ENCODE measurements around the gene PIGQ.

The PIGQ gene

DNA sequence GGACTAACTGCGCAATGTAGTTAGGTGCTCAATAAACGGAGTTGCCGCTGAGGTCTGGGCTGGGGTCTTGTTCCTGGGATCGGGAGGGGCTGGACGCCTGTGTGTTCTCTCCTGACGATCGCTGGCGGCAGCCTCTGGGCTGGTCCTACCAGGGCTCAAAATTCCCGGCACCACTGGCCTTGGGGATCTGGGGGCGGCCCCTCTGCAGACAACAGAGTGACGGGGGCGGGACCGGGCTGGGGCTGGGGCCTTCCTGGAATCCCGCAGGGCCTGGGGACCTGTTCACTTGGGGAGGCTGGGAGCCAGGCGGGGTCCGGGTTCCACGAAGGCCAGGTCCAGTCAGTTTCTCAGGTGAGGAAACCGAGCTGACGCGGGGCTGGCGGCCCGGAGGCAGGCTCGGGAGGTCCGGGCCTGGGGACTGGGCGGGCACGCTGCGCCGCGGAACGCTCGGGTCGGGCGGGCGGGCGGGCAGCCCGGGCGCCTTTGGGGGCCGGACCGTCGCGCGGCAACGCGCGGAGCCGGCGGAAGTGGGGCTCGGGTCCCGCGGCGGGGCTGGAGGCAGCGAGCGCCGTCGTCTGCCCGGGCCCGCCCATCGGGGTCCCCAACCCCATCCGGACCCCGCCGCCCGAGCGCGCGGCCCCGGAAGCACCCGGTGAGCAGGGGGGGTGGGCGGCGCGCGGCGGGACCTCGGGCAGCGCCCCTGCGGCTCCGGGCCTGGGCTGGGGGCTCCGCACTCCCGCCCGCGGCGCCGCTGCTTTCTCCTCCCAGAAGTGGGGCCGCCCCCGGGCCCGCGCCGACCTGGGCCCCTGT lies at the start of gene PIGQ:
TSS of gene PIGQ (plus strand) at position 524 of the 810 bp plus-strand sequence. CDS start 4,107 bp downstream, outside the sequence.
- Mint-ChIP-seq H3K36me3 (ENCODE audit: low read depth) (no peaks in the 10 kb centered on the region), H3K4me1 (ENCODE audit: low read depth) (peaks cover 26% of the 10 kb centered on the region), H3K27ac (peak within 1 kb of the TSS; percentile 80), H3K27me3 (ENCODE audit: low read depth) (no peaks in the 10 kb centered on the region), H3K9me3 (no peaks in the 10 kb centered on the region), H3K4me3 (peak within 1 kb of the TSS; percentile 87)
- DNase-seq (ENCODE audit: low spot score) = peak; percentile 65

- Mint-ChIP-seq H3K4me3 (no peak overlapping the region), H3K4me1 (ENCODE audit: low read depth) (peaks cover 6% of the 10 kb centered on the region)
These were observed 48.9 kb upstream of the PIGQ start for GRCh38 chr16:520847-521246.

GRCh38 chr16:521381-522210 lies 48.2 kb upstream of the PIGQ start:
- Mint-ChIP-seq H3K4me1 (ENCODE audit: low read depth) (peaks cover 11% of the 10 kb centered on the region), H3K9me3 (no peaks in the 10 kb centered on the region), H3K4me3 (no peak overlapping the region), H3K36me3 (ENCODE audit: low read depth) (peaks cover 3% of the 10 kb centered on the region), H3K27ac (no peak overlapping the region), H3K27me3 (ENCODE audit: low read depth) (no peaks in the 10 kb centered on the region)
- no peak for DNase-seq (ENCODE audit: low spot score)

More at GRCh38 chr16:520847-521246, 48.9 kb upstream of the PIGQ start:
- DNase-seq (ENCODE audit: low spot score) = no peak
- Mint-ChIP-seq H3K36me3 (ENCODE audit: low read depth) (peaks cover 3% of the 10 kb centered on the region), H3K27ac (no peak overlapping the region), H3K9me3 (no peaks in the 10 kb centered on the region), H3K27me3 (ENCODE audit: low read depth) (no peaks in the 10 kb centered on the region)

DNA sequence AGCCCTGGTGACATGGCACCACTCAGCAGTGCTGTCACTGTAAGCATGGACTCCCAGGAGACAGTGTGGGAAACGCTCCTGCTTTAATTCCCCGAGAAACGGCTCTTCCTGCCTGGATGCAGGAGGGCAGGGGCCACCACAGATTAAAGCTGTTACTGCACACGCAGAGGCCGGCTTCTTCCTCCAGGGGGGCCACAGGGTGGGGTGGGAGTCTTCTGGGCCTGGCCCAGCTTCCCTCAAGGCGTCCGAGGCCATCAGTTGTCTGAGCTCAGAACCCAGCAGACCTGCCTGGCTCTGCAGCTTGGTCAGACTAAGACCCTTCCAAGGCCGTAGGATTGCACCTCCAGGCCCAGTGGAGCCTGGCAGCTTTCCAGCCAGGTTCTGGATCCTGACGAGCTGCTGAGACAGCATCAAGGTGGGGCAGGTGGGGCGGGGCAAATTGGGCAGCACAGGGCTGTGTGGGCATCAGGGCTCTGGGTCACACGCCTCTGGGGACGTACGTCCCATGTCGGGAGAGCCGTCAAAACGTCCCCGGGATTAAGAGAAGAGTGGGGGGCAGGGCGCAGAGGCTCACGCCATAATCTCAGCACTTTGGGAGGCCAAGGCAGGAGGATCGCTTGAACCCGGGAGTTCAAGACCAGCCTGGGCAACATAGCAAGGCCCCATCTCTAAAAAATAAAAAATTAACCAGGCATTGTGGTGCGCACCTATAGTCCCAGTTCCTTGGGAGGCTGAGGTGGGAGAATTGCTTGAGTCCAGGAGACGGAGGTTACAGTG lies 47.3 kb upstream of the PIGQ start:
- H3K4me1 Mint-ChIP-seq (ENCODE audit: low read depth) = peaks cover 12% of the 10 kb centered on the region
- no peak for DNase-seq (ENCODE audit: low spot score)
- no peaks in the 10 kb centered on the region for H3K9me3 Mint-ChIP-seq
- no peaks in the 10 kb centered on the region for H3K27me3 Mint-ChIP-seq (ENCODE audit: low read depth)
- no peak overlapping the region for H3K27ac Mint-ChIP-seq
- H3K4me3 Mint-ChIP-seq = no peak overlapping the region
- peaks cover 3% of the 10 kb centered on the region for H3K36me3 Mint-ChIP-seq (ENCODE audit: low read depth)

GRCh38 chr16:523097-523741 lies 46.5 kb upstream of the PIGQ start:
- Mint-ChIP-seq H3K27me3 (ENCODE audit: low read depth) (no peaks in the 10 kb centered on the region), H3K4me3 (no peak overlapping the region), H3K9me3 (no peaks in the 10 kb centered on the region), H3K36me3 (ENCODE audit: low read depth) (peaks cover 3% of the 10 kb centered on the region), H3K4me1 (ENCODE audit: low read depth) (peaks cover 12% of the 10 kb centered on the region), H3K27ac (peak overlapping the region; percentile 31)
- no peak for DNase-seq (ENCODE audit: low spot score)

DNA sequence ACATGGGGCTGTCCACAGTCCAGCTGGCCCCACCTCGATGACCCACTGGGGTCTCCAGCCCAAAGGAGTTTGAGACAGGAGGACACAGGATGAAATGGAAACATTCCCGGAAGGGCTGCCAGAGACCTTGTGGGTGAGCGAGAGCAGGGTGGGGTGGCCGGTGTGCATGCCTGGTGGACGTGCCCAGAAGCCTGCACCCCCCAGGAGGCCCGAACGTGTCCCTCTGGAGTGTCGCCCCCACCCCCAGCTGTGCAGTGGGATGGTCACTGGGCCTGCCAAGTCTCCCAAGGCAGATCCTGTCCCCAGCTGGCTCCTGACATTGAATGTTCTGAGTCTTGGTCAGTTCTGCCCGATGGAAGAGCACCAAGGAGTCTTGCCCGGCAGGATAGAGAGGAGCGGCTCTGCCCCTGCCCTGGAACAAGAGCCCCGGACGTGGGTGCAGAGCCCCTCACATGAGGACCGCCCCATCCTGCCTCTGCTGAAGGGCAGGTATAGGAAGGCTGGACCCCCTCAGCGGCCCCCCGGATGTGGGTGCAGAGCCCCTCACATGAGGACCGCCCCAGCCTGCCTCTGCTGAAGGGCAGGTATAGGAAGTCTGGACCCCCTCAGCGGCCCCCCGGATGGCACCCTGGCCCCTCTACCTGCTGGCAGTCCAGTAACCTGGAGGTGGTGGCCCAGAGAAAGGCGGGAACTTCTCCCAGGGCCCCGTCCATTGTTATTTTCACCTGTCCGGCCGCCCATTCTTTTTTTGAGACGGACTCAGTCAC lies 45.3 kb upstream of the PIGQ start:
- H3K4me3 Mint-ChIP-seq = no peak overlapping the region
- H3K36me3 Mint-ChIP-seq (ENCODE audit: low read depth) = peaks cover 3% of the 10 kb centered on the region
- DNase-seq (ENCODE audit: low spot score) = no peak
- peaks cover 16% of the 10 kb centered on the region for H3K4me1 Mint-ChIP-seq (ENCODE audit: low read depth)
- H3K27ac Mint-ChIP-seq = peak overlapping the region; percentile 45
- H3K27me3 Mint-ChIP-seq (ENCODE audit: low read depth) = no peaks in the 10 kb centered on the region
- H3K9me3 Mint-ChIP-seq = no peaks in the 10 kb centered on the region

DNA sequence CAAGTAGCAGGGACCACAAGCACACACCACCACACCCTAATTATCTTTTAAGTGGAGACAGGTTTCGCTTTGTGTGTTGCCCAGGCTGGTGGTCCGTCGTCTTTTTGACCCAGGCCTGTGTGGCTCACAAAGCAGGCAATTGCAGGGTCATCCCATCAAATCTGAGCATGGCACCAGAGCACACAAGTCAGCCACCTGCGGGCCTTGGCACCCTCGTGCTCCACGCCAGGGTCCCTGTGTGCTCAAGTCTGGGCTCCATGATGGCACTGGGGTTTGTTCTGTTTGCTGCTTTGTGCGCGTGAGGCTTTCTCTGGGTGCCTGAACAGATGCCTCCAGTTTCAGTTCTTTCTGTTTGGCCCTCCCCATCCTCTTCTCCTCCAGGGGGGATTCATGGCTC lies 44.6 kb upstream of the PIGQ start:
- peak overlapping the region; percentile 90 for H3K4me3 Mint-ChIP-seq
- no peaks in the 10 kb centered on the region for H3K9me3 Mint-ChIP-seq
- H3K4me1 Mint-ChIP-seq (ENCODE audit: low read depth) = peaks cover 19% of the 10 kb centered on the region
- peaks cover 6% of the 10 kb centered on the region for H3K36me3 Mint-ChIP-seq (ENCODE audit: low read depth)
- no peak for DNase-seq (ENCODE audit: low spot score)
- no peaks in the 10 kb centered on the region for H3K27me3 Mint-ChIP-seq (ENCODE audit: low read depth)
- peak overlapping the region; percentile 91 for H3K27ac Mint-ChIP-seq

DNA sequence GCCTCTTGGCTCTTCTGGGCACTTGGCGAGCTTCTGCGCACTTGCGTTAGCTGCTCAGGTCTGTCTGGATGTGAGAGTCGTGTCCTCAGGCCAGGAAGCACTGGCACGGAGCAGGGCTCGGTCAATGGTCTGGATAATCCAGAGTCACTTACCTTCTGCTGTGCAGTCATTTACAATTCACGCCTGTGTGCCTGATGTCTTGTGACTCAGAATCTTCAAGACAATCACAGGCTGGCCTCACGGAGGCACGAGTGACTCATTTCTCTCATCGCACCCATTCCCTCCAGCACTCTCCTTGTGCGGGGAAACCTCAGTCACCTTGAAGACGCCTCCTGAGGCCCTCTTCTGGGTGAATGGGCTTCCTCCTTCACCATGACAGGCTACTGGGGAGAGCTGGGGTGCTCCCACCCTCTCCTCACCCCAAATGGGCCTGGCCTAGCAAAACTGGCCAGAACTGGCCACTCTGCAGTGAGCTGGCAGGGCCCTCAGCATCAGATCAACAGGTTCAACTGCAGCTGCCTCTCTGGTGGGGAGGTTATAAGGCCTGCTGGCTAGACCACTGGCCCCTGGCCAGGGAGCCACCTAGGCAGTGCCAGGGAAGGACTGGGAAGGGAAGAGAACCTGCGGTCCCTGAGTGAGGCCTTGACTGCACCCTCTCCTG lies 44.1 kb upstream of the PIGQ start:
- Mint-ChIP-seq H3K4me1 (ENCODE audit: low read depth) (peaks cover 22% of the 10 kb centered on the region), H3K36me3 (ENCODE audit: low read depth) (peaks cover 6% of the 10 kb centered on the region), H3K9me3 (no peaks in the 10 kb centered on the region), H3K27ac (peak overlapping the region; percentile 91), H3K4me3 (peak overlapping the region; percentile 90), H3K27me3 (ENCODE audit: low read depth) (no peaks in the 10 kb centered on the region)
- DNase-seq (ENCODE audit: low spot score) = peak; percentile 84

DNA sequence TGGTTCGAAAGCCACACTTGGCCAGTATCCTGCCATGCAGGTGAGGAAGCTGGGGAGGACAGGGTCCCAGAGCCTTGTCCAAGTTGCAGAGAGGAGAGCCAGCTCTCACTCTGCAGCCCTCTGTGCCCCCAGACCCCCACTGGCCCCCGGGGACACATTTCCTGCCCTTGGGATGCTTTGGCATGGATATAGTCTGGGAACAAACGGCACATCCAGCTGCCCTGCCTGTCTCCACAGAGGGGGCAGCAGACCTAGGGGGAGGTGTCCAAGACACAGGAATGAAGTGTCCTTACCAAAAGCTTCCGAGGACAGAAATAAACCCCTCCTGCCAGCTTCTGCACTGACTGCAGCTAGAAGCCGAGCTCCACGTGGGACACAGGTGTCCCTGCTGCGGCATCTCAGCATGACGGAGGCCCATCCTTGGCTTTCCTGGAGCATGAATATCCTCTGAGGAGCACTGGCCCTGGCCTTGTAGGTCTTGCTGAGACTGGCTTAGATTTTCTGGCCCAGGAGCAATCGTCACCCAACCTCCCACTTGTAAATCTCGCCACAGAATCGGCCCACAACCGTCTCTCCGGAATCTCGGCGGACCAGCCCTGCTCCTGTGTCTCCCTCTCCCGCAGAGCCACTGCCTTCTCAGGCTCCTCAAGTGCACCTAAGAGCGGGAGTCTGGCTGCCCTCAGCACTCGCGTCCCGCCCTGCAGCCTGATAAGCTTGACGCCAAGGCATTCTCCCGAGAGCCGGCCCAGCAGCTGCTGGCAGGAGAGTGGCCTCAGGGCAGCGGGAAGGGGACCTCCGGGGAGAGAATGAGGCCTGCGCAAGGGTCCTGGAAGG lies 43.4 kb upstream of the PIGQ start:
- Mint-ChIP-seq H3K36me3 (ENCODE audit: low read depth) (peaks cover 6% of the 10 kb centered on the region), H3K27me3 (ENCODE audit: low read depth) (no peaks in the 10 kb centered on the region), H3K4me3 (peak overlapping the region; percentile 90), H3K27ac (peak overlapping the region; percentile 92), H3K4me1 (ENCODE audit: low read depth) (peaks cover 22% of the 10 kb centered on the region), H3K9me3 (no peaks in the 10 kb centered on the region)
- no peak for DNase-seq (ENCODE audit: low spot score)

GRCh38 chr16:527015-527903 lies 42.5 kb upstream of the PIGQ start, which contains the start of gene CAPN15:
CAPN15 (plus strand) TSS chr16:527712; CDS start chr16:546839, 19,127 bp downstream.
- H3K36me3 Mint-ChIP-seq (ENCODE audit: low read depth) = peaks cover 6% of the 10 kb centered on the region
- DNase-seq (ENCODE audit: low spot score) = peak; percentile 87
- H3K27ac Mint-ChIP-seq = peak within 1 kb of the TSS; percentile 92
- H3K27me3 Mint-ChIP-seq (ENCODE audit: low read depth) = no peaks in the 10 kb centered on the region
- H3K4me1 Mint-ChIP-seq (ENCODE audit: low read depth) = peaks cover 22% of the 10 kb centered on the region
- H3K4me3 Mint-ChIP-seq = peak within 1 kb of the TSS; percentile 95
- H3K9me3 Mint-ChIP-seq = no peaks in the 10 kb centered on the region

Measured in T-helper 2 cell treated with Interferon-gamma antibody and Interleukin-4, amounts not matched to agents 5 μg/mL and 100 μg/mL, for 36 hours (primary cell).